GM23338 (cell line): ENCODE results near the gene STK38. TPM values are rescaled to one million over a fixed set of nuclear protein-coding genes. Genes with fewer than 3 reads are reported as not detected.

Source experiments
- ATAC-seq: fragments of 200-7000 bp; cut with Tn5 transposase; 3 replicates; pipeline ENCODE4 v1.9.1; 2020
- DNase-seq: peaks from one replicate; pipeline ENCODE4 v3.0.0-alpha.2; 2015; ENCODE audit warnings: low spot score
- H2AFZ ChIP-seq: fragments of 200-600 bp; sonication (generic); 2 replicates; pipeline ENCODE4 v1.8.0; 2016; ENCODE audit warnings: antibody characterized with exemption, mild to moderate bottlenecking, moderate library complexity
- H3F3A ChIP-seq: fragments of 200-600 bp; sonication (generic); replicated peaks from 2 replicates; pipeline ENCODE4 v1.8.0; 2017; ENCODE audit warnings: antibody characterized with exemption, mixed run types, low read depth
- H3K27ac ChIP-seq: fragments of 200-600 bp; sonication (generic); 2 replicates; pipeline ENCODE4 v1.6.1; 2016; ENCODE audit warnings: low read depth
- H3K27me3 ChIP-seq: fragments of 200-600 bp; sonication (generic); 2 replicates; pipeline ENCODE4 v1.8.0; 2016; ENCODE audit warnings: mild to moderate bottlenecking, mixed run types, moderate library complexity; ENCODE audit not compliant: insufficient read depth
- H3K36me3 ChIP-seq: fragments of 200-600 bp; sonication (generic); 2 replicates; pipeline ENCODE4 v1.8.0; 2016; ENCODE audit warnings: mild to moderate bottlenecking; ENCODE audit not compliant: insufficient read depth
- H3K4me1 ChIP-seq: fragments of 200-600 bp; sonication (generic); 2 replicates; pipeline ENCODE4 v1.8.0; 2016; ENCODE audit warnings: mild to moderate bottlenecking, moderate library complexity; ENCODE audit not compliant: insufficient read depth
- H3K4me2 ChIP-seq: fragments of 200-600 bp; sonication (generic); 2 replicates; pipeline ENCODE4 v1.7.1; 2017; ENCODE audit warnings: mixed run types
- H3K4me3 ChIP-seq: fragments of 200-600 bp; sonication (generic); 2 replicates; pipeline ENCODE4 v1.6.1; 2016; ENCODE audit warnings: mixed run types
- H3K79me2 ChIP-seq: fragments of 200-600 bp; sonication (generic); replicated peaks from 2 replicates; pipeline ENCODE4 v1.8.0; 2017; ENCODE audit warnings: mild to moderate bottlenecking; ENCODE audit not compliant: insufficient read depth
- H3K9me2 ChIP-seq: fragments of 200-600 bp; sonication (generic); 2 replicates; pipeline ENCODE4 v1.8.0; 2017; ENCODE audit not compliant: insufficient read depth
- H4K20me1 ChIP-seq: fragments of 200-600 bp; sonication (generic); replicated peaks from 2 replicates; pipeline ENCODE4 v1.8.0; 2017; ENCODE audit warnings: mild to moderate bottlenecking; ENCODE audit not compliant: insufficient read depth
- H3K27ac Mint-ChIP-seq: 2 replicates; pipeline ENCODE4 v1.8.0; 2020; ENCODE audit warnings: inconsistent platforms, mild to moderate bottlenecking, moderate library complexity, mixed read lengths
- H3K27me3 Mint-ChIP-seq: 3 replicates; pipeline ENCODE4 v1.8.0; 2022; ENCODE audit warnings: low read depth, mild to moderate bottlenecking, moderate library complexity, mixed read lengths, inconsistent platforms; ENCODE audit not compliant: insufficient read depth, poor library complexity
- H3K36me3 Mint-ChIP-seq: 3 replicates; pipeline ENCODE4 v1.8.0; 2021; ENCODE audit warnings: low read depth, mild to moderate bottlenecking, inconsistent platforms, moderate library complexity, mixed read lengths
- H3K4me1 Mint-ChIP-seq: 3 replicates; pipeline ENCODE4 v1.8.0; 2020; ENCODE audit warnings: mild to moderate bottlenecking, inconsistent platforms, mixed read lengths
- H3K4me3 Mint-ChIP-seq: 3 replicates; pipeline ENCODE4 v1.8.0; 2021; ENCODE audit warnings: moderate library complexity, mild to moderate bottlenecking, inconsistent platforms, mixed read lengths
- H3K9me3 Mint-ChIP-seq: 3 replicates; pipeline ENCODE4 v1.8.0; 2020; ENCODE audit warnings: moderate library complexity, mild to moderate bottlenecking, inconsistent platforms, mixed read lengths
- EZH2 ChIP-seq: fragments of 200-600 bp; sonication (generic); IDR thresholded peaks from one replicate; pipeline ENCODE4 v1.8.0; 2017; ENCODE audit warnings: antibody characterized with exemption, mild to moderate bottlenecking, low read depth; ENCODE audit not compliant: unreplicated experiment
- EZH2phosphoT487 ChIP-seq: fragments of 200-600 bp; sonication (generic); IDR thresholded peaks from one replicate; pipeline ENCODE4 v1.8.1; 2018; ENCODE audit warnings: antibody characterized with exemption; ENCODE audit not compliant: unreplicated experiment
- JUNB ChIP-seq: IDR thresholded peaks from one replicate; pipeline ENCODE4 v1.6.1; 2016; ENCODE audit warnings: antibody characterized with exemption; ENCODE audit not compliant: unreplicated experiment
- STAT1 ChIP-seq: IDR thresholded peaks from one replicate; pipeline ENCODE4 v1.6.1; 2016; ENCODE audit warnings: antibody characterized with exemption; ENCODE audit not compliant: unreplicated experiment
- ZNF331 ChIP-seq: fragments of 250-450 bp; sonication (Bioruptor Pico); IDR thresholded peaks from 2 replicates; pipeline ENCODE4 v1.5.0; 2020; ENCODE audit warnings: low read depth, mild to moderate bottlenecking, moderate library complexity
- polyA plus RNA-seq: library from polyadenylated mRNA; unstranded; fragments of >200 nt; fragmentation: Nextera tagmentation; extraction: Ambion mirVana; gene quantifications from 2 replicates; pipeline ENCODE4 v1.2.1, GENCODE V29; 2016
- total RNA-seq: library from RNA; depleted of rRNA; stranded (reverse); fragments of >200 nt; shearing (Covaris generic); gene quantifications from 2 replicates; pipeline ENCODE4 v1.2.3, GENCODE V29; 2014
- TF ChIP-seq, protein P1 (sequence below): fragments of 250-450 bp; sonication (Bioruptor Pico); IDR thresholded peaks from 2 replicates; pipeline ENCODE4 v1.5.0; 2020; ENCODE audit warnings: mild to moderate bottlenecking, moderate library complexity
- TF ChIP-seq, protein P2 (sequence below): IDR thresholded peaks from one replicate; pipeline ENCODE4 v1.6.1; 2018; ENCODE audit warnings: antibody characterized with exemption; ENCODE audit not compliant: unreplicated experiment

Gene STK38
- total and polyA plus RNA-seq, 2 experiments from 2014 or later, result 10.8 to 17.4 TPM

DNA sequence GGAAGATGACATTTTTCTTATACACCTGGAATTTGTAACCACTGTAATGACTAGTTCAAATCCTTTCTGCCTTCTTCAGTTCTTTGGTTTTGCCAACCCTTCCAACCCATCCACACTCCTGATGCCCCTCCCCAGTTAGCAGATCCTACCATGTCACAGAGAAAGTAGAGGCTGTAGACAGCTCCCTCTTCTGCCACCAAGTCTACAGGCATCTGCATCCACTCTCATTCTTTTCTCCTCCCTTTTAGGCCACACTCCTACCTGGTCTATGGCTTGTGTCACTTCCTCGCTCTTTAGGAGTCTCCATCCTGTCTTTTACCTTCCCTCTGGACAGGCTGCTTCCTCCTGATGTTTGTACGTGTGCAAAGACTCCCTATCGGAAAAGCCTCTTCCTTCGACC, 13.5 kb upstream of the STK38 start (continued):
- TF ChIP-seq, protein P1, sequence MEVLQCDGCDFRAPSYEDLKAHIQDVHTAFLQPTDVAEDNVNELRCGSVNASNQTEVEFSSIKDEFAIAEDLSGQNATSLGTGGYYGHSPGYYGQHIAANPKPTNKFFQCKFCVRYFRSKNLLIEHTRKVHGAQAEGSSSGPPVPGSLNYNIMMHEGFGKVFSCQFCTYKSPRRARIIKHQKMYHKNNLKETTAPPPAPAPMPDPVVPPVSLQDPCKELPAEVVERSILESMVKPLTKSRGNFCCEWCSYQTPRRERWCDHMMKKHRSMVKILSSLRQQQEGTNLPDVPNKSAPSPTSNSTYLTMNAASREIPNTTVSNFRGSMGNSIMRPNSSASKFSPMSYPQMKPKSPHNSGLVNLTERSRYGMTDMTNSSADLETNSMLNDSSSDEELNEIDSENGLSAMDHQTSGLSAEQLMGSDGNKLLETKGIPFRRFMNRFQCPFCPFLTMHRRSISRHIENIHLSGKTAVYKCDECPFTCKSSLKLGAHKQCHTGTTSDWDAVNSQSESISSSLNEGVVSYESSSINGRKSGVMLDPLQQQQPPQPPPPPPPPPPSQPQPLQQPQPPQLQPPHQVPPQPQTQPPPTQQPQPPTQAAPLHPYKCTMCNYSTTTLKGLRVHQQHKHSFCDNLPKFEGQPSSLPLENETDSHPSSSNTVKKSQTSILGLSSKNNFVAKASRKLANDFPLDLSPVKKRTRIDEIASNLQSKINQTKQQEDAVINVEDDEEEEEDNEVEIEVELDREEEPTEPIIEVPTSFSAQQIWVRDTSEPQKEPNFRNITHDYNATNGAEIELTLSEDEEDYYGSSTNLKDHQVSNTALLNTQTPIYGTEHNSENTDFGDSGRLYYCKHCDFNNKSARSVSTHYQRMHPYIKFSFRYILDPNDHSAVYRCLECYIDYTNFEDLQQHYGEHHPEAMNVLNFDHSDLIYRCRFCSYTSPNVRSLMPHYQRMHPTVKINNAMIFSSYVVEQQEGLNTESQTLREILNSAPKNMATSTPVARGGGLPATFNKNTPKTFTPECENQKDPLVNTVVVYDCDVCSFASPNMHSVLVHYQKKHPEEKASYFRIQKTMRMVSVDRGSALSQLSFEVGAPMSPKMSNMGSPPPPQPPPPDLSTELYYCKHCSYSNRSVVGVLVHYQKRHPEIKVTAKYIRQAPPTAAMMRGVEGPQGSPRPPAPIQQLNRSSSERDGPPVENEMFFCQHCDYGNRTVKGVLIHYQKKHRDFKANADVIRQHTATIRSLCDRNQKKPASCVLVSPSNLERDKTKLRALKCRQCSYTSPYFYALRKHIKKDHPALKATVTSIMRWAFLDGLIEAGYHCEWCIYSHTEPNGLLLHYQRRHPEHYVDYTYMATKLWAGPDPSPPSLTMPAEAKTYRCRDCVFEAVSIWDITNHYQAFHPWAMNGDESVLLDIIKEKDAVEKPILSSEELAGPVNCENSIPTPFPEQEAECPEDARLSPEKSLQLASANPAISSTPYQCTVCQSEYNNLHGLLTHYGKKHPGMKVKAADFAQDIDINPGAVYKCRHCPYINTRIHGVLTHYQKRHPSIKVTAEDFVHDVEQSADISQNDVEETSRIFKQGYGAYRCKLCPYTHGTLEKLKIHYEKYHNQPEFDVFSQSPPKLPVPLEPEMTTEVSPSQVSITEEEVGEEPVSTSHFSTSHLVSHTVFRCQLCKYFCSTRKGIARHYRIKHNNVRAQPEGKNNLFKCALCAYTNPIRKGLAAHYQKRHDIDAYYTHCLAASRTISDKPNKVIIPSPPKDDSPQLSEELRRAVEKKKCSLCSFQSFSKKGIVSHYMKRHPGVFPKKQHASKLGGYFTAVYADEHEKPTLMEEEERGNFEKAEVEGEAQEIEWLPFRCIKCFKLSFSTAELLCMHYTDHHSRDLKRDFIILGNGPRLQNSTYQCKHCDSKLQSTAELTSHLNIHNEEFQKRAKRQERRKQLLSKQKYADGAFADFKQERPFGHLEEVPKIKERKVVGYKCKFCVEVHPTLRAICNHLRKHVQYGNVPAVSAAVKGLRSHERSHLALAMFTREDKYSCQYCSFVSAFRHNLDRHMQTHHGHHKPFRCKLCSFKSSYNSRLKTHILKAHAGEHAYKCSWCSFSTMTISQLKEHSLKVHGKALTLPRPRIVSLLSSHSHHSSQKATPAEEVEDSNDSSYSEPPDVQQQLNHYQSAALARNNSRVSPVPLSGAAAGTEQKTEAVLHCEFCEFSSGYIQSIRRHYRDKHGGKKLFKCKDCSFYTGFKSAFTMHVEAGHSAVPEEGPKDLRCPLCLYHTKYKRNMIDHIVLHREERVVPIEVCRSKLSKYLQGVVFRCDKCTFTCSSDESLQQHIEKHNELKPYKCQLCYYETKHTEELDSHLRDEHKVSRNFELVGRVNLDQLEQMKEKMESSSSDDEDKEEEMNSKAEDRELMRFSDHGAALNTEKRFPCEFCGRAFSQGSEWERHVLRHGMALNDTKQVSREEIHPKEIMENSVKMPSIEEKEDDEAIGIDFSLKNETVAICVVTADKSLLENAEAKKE, result no peak
- no peak for TF ChIP-seq STAT1

DNA sequence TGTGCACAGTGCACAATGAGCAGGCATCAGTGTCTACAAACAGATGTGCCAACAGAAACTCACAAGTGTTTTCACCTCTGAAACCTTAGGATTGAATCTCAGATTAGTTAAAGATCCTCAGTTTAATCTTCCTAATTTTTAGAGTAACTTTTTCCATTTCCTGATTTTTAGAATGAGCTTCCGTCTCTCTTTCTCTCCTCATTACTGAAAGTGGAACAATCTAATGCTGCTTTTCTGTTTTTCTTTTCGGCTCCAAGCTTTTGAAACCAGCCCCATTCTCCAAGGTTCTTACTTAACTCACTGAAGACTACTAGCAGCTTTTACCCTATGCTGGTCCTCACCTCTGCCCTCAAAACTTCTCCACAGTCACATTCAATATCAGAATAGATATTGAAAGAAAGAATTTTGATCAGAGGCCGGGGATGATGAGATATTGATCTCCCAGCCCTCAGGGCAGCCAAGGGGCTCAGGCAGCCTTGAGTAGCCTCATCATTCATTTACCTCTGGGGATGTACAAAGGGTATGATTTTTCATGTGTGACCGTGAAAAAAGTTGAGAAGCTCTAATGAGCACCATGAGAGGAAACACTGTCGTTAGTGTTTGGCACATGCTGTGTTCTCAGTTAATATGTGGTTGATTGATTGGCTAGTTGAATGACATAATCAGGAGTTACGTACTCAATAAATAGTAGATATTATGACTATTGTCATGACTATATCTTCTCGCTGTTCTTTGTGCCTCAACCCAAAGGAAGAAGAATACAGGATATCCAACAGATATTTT, 11.9 kb upstream of the STK38 start:
- no peak overlapping the region for H3K4me3 ChIP-seq
- no peaks in the 10 kb centered on the region for H3K27me3 ChIP-seq
- no peak overlapping the region for H3K4me2 ChIP-seq
- Mint-ChIP-seq H3K4me3 (no peak overlapping the region), H3K36me3 (no peaks in the 10 kb centered on the region), H3K4me1 (no peaks in the 10 kb centered on the region; the same call in 2 of the 3 replicates), H3K9me3 (no peaks in the 10 kb centered on the region), H3K27me3 (no peaks in the 10 kb centered on the region), H3K27ac (no peak overlapping the region)
- H3K4me1 ChIP-seq, result no peaks in the 10 kb centered on the region
- no peak overlapping the region for H2AFZ ChIP-seq
- H3K36me3 ChIP-seq, result no peaks in the 10 kb centered on the region
- H3F3A ChIP-seq, result no peaks in the 10 kb centered on the region
- DNase-seq (no peak), ATAC-seq (no peak)
- no peaks in the 10 kb centered on the region for H3K9me2 ChIP-seq
- H3K27ac ChIP-seq, result no peak overlapping the region
- no peaks in the 10 kb centered on the region for H3K79me2 ChIP-seq
- H4K20me1 ChIP-seq, result no peaks in the 10 kb centered on the region
- TF ChIP-seq EZH2phosphoT487, result no peak
- no peak for TF ChIP-seq EZH2
- no peak for TF ChIP-seq JUNB
- no peak for TF ChIP-seq ZNF331 (CRISPR knock-in tag)
- TF ChIP-seq, protein P2, sequence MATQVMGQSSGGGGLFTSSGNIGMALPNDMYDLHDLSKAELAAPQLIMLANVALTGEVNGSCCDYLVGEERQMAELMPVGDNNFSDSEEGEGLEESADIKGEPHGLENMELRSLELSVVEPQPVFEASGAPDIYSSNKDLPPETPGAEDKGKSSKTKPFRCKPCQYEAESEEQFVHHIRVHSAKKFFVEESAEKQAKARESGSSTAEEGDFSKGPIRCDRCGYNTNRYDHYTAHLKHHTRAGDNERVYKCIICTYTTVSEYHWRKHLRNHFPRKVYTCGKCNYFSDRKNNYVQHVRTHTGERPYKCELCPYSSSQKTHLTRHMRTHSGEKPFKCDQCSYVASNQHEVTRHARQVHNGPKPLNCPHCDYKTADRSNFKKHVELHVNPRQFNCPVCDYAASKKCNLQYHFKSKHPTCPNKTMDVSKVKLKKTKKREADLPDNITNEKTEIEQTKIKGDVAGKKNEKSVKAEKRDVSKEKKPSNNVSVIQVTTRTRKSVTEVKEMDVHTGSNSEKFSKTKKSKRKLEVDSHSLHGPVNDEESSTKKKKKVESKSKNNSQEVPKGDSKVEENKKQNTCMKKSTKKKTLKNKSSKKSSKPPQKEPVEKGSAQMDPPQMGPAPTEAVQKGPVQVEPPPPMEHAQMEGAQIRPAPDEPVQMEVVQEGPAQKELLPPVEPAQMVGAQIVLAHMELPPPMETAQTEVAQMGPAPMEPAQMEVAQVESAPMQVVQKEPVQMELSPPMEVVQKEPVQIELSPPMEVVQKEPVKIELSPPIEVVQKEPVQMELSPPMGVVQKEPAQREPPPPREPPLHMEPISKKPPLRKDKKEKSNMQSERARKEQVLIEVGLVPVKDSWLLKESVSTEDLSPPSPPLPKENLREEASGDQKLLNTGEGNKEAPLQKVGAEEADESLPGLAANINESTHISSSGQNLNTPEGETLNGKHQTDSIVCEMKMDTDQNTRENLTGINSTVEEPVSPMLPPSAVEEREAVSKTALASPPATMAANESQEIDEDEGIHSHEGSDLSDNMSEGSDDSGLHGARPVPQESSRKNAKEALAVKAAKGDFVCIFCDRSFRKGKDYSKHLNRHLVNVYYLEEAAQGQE, result no peak
